Hepatic stellate cell (primary cell): ENCODE results near the gene COMP.
A peak's percentile ranks its signal among the peaks of the same experiment; 100 is the strongest.

ENCODE experiments used
- DNase-seq: peaks from one replicate; pipeline ENCODE4 v3.0.0; 2011; ENCODE audit warnings: low spot score

Gene COMP

DNA sequence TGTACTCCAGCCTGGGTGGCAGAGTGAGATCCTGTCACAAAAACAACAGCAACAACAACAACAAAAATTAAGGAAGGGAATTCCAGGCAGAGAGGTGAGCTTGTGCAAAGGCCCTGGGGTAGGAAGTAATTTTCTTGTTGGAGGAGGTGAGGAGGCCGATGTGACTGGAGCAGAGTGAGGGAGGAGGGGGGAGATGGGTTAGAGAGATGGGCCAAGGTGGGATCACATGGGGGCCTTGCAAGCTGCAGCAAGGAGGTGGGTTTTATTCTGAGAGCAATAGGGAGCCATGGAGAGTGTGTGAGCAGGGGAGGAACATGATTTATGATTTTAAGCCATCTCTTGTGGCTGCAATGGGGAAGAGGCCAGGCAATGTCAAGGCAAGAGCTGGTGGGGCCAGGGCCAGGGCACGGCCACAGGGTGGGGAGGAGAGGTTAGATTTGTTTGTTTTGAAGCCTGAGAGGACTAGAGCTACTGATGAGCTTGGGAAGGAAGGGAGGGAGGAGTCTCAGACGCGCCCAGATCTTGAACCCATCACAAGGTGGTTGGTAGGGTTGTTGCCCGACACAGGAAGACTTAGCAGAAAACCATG, 12.5 kb upstream of the COMP start:
- DNase-seq = no peak

DNA sequence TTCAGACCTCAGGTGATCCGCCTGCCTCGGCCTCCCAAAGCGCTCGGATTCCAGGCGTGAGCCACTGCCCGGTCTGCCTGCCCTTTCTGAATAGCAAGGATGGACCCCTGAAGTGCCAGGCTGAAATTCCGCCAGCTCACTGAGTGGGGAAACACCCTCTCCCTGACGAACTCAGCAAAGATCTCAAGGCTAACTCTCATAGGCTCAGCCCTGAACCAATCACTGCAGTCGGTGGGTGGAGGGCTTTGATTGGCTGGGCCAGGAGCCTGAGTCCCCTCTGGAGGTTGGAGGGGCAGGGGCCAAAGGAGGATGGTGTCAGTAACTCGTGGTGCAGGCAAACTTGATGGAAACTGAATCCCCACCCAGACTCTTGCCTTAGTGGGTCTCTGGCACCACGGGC, 11.2 kb upstream of the COMP start:
- DNase-seq = peak; percentile 3

DNA sequence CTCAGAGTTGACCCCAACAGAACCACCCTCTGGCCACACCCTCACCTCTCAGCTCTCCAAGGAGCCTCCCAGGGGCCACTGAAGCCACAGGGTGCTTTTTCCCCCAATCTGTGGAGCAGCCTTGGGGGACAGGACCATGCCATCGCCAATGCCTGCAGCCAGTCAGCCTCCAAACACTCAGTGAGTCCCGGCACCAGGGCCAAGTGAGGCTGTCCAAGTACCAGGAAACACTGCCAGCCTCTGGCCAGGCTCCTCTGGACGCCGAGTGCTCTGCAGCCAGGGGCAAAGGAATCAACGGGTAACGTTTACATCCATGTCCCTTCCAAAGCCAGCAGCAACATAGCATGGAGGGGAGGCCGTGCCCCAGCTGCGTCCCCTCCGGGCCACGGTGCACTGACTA, 9.5 kb upstream of the COMP start:
- no peak for DNase-seq

DNA sequence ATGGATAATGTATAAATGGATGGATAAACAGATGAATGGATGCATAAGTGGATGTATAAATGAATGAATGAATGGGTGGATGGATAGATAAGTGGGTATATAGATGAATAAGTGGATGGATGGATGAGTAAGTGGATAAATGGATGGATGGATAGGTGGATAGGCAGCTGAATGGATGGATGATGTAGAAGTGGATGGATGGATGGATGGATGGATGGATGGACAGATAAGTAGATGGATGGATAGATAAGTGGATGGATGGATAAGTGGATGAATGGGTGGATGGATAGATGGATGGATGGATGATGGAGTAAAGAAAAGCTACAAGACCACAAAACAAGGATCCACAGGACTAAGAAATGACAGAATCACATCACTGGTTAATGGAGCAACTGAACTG, 9.0 kb upstream of the COMP start:
- DNase-seq = no peak

DNA sequence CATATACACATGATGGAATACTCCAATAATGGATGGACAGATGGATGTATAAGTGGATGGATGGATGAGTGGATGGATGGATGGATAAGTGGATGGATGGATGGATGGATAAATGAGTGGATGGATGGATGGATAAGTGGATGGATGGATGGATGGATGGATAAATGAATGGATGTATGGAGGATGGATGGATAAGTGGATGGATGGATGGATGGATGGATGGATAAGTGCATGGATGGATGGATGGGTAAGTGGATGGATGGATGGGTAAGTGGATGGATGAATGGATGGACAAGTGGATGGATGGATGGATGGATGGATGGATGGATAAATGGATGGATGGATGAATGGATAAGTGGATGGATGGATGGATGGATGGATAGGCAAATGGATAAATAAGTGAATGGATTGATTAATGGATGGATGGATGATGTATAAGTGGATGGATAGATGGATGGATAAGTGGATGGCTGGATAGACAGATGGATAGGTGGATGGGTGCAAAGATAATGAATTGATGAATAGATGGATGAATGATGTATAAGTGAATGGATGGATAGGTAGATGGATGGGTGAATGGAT, 8.4 kb upstream of the COMP start:
- no peak for DNase-seq

DNA sequence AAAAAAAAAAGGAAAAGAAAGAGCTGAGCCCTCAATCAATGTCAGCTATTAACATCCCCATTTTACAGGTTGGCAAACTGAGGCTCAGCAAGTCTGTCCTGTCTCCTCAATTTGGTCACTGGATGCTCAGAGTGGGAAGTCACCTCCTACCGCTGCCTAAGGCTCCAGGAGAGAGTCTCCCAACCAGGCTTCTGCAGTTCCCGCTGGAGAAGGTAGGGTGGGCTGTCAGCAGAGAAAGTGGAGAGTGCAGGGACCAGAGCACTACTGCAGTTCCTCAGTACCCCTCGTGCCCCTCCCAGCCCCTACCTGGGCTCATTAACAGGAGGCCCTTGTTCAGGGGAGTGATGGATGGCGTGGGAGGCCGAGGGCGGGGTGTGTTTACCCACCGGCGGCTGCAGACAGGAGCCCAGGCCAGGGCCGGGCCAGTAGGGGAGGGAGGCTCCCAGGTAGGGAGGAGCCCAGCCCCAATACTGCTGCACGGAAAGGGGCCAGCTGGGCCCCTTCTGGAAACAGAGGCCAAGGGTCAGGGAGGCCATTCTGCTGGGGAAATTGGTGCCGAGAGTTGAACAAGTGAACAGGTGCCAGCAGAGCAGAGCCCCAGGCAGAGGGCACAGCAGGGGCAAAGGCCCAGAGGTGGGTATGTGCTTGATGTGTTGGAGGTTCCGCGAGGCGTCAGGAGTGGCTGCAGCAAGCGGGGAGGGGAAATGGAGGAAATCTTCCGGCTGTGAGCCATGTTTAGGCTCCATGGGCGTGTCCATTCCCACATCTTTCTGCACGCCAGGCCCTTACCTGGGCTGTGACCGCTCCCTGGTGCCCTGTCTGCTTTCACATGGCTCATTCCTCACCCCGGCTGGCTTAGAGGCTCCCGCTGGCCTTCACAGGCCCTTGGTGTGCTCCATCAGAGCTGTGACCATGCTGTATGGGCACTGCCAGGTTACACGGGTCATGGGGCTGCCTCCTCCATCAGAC, 7.6 kb upstream of the COMP start:
- no peak for DNase-seq

DNA sequence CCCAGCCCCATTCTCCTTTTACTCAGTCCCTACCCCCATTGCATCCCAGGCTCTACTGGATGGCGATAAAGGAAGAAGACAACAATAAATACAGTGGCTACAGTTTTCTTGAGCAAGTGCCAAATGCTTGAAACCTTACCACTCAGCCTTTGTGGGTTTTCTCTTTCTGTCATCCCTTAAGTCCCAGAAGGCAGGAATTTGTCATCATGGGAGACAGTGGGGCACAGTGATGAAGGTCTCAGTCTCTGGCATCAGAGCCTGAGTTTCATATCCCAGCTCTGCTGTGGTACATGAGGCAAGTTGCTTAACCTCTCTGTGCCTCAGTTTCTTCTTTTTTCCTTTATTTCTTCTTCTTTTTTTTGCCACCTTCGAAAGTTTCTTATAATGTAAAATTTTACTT, 5.1 kb upstream of the COMP start:
- no peak for DNase-seq

DNA sequence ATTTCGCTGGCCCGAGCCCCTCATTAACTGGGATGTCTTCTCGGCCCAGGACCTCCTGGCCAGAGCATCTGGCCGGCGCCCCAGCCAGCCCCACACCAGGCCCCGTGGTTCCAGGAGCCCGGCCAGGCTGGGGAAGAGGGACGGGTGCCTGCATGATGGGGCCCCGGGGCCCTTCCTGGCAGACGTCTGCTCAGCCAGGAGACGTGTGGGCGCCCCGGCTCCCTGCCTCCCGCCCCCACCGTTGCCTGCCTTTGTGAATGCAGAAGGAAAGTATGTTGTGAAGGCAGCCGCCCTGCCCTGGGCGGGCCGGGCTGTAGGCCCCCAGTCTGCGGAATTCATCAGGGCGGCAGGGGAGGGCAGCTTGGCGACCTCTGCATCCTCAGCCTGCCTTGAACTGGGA, 4.4 kb upstream of the COMP start:
- no peak for DNase-seq

DNA sequence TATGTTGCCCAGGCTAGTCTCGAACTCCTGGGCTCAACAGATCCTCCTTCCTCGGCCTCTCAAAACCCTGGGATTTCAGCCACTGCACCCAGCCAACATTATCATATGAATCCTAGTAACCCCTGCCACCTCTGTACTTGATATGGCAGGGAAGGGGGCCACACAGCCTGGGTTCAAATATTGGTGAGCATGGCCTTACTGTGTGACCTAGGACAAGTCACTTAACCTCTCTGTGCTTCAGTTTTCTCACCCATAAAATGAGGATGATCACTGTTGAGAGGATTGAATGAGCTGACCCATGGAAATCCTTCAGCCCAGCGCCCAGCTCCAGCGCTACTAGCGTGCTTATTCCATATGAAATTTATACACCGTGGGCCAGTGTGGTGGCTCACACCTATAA, 3.6 kb upstream of the COMP start:
- DNase-seq = no peak

DNA sequence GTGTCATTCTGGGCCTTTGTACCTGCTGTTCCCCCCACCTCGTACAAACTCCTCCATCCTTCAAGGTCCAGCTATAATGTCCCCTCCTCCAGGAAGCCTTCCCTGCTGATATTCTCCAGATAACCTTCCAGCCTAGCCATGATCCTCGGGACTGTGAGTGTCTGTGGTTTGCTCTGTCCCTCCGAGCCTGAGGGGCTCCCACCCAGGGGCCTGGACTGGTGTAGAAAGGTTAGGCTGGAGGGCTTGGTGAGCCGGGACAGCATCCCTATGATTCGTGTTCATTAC, 2.9 kb upstream of the COMP start:
- no peak for DNase-seq

DNA sequence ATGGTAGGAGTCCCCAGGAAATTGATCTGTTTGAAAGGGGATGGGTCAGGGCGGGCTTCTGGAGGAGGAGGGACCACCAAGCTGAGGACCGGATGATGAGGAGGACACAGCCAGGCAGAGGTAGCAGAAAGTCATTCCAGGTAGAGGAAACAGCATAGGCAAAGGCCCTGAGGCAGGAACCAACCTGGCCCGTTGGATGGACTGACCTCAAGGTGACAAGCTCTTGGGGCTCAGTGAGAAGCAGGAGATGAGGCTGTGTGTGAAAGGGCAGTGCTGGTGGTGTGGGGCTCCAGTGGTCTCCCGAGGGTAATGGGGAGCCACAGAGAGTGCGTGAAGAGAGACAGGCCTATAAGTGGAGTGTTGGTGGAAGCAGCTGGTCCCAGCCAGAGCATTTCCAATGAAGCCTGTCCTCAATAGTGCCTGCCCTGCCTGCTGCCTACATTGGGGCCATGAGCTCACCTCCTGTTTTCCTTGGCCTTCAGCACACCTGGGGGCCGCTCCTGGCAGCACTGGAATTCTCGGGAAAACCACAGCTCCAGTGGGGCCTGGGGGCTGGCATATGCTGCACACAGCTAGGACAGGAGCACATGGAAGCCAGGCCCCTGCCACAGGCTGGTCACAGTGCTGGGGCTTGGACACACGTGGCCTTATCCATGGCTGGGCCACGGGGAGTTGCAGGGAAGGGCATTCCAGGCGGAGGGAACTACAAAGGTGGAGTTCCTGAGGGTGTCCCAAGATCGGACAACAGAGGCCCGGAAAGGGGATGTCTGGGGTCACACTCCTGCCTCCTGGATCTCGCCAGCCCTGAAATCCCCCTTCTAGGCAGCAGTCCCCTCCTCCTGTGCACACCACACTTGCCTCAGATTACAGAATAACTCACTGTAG, 2.3 kb upstream of the COMP start:
- no peak for DNase-seq

DNA sequence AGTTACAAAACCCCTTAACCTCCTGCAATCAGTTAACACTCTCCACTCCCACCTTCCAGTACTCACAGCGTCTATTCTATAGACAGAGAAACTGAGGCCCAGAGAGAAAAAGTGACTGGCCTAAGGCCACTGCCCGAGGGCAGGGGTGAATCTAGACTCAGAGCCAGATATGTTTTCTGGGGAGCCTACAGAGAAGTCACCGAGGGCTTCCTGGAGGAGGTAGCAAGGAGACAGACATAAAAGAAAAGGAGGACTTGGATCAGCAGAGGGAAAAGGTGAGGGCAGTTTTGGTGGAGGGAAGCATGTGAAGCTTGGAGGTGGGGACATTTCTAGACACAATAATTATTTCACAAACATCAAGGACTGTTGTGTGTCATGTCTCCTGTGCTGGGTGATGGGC, 1.6 kb upstream of the COMP start:
- DNase-seq = no peak

DNA sequence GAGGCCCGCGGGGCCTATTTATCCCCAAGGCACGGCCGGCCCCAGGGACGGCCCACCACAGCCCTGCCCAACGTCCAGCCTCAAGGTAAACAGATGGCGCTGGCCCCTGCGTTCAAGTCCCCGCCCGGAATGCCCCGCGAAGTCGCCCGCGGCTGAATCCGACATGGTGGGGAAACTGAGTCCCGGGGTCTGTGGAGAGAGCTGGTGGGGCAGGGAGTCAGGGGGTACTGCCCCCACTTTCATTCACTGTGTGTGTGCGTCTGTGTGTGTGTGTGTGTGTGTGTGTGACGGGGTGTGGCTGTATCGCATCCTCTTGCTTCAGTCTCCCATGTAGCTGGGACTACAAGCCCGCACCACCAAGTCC, 192 bp upstream of the COMP start:
- no peak for DNase-seq

DNA sequence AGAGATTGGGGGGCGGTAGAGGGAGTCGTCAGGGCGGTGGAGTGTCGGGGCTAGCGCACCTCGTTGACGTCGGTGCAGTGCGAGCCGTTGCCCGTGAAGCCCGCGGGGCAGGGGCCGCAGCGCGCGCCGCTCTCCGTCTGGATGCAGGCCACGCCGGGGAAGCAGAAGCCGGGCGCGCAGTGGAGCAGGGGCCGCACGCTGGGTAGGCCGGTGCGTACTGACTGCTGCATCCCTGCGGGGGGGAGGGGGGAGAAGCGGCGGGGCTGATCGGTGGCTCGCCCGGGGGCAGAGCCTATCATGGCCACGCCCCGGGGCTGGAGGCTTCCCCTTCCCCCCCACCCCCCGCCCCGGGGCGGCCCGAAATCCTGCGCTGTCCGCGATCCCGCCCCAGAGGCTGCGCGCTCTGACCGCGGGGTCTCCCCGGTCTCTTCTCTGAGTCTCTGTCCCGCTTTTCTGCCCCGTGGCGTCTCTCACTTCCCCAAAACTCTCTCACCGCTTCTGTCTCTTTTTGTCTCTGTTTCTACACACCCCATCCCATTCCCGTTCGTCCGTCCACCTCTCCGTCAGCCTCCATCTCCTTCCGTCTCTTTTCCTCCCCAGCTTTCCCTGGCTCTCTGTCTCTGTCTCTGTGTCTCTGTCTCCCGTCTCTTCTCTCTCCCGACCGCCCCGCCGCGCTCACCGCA, 1.1 kb downstream of the COMP start:
- no peak for DNase-seq

DNA sequence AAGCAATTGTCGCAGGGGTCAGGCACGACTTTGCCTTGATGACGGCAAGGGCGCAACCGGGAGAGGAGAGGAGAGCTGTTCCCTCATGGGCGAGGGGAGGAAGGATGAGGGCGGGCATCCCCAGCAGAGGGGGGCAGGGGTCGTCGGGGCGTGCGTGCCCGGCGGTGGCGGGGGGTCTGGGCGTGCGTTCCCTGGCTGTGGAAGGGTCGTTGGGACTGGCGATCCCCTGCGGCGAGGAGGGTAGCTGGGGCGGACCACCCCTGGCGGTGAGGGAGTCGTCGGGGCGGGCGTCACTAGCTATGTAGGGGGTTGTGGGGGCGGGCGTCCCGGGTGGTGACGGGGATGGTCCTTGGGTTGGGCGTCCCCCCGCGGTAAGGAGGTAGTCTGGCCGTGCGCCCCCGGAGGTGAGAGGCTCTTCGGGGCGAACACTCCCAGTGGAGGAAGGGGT, 1.7 kb downstream of the COMP start:
- no peak for DNase-seq

DNA sequence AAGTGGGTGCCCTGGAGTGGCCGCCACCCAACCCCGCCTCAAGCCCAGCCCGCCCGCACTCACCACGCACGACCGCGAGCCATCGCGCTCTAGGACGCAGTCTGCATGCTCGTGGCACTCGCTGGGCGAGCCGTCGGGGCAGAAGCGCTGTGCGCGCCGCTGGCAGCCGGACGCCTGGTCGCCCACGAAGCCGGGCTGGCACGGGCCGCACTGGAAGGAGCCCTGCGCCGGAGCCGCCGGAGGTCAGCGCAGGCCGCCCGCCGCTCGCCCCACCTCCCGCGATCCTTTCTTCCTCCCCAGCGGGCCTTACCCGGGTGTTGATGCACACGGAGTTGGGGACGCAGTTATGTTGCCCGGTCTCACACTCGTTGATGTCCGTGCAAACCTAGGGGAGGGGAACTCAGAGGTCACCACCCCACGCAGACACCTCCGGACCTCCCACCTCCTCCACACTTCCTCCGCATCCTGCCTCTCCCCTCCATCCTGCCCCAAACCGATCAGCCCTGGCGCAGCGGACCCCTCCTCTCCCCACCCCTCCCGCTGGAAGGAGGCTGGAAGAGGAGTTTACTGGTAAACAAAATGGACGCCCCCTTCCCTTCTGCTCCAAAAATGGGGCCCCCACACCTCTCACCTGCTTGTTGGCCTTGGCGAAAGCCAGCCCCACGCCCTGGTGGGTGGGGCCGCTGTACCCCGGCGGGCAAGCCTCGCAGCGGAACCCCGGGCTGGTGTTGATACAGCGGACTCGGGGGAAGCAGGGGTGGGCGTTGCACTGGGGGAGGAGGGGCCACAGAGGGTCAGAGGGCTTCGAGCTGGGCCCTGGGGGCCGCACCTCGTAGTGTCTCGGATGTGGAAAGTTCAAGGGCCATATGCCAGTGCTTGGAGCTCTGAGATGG, 2.3 kb downstream of the COMP start:
- DNase-seq = no peak

DNA sequence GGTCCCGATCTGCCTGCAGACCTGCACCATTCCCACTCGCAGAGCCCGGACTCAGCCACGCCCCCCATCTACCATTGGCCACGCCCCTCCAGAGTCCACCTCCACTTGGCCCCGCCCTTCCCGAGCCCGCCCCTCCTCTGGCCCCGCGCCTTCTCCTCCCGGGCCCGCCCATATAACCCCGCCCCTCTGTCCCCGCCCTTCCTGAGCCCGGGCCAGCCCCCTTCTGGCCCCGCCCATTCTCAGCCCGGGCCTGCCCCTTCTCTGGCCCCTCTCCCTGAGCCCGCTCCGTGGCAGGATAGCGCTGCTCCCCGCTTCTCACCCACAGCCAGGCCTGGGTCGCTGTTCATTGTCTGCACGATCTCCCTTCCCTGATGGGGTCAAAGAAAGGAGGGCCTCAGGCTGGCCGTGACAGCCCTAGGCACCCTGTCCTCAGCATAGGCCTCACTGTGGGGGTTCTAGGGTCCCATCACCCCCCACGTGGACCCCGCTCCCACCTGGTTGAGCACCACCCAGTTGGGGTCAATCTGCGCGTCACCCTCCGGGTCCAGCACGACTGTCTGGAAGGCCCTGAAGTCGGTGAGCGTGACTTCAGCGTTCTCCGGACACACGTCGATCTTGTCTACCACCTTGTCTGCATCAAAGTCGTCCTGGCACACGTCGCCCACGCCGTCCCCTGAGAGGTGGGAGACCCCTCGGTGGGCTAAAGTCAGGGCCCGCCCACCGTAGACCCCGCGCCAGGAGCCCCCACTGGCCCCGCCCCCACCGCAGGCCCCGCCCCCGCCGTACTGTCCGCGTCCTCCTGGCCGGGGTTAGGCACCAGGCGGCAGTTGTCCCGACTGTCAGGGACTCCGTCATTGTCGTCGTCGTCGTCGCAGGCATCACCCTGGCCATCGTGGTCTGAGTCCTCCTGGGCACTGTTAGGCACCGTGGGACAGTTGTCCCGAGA, 5.7 kb downstream of the COMP start:
- peak; percentile 83 for DNase-seq

DNA sequence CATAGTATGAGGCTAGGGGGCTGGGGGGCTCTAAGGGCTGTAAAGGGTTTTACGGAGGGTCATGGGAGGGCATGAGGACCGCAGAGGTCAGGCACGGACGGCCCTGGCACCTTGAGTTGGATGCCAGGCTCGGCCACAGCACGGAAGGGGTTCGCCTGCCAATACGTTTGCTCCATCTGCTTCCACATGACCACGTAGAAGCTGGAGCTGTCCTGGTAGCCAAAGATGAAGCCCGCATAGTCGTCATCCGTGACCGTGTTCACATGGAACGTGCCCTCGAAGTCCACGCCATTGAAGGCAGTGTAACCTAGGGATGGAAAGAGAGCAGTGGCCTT, 6.4 kb downstream of the COMP start:
- DNase-seq = no peak

DNA sequence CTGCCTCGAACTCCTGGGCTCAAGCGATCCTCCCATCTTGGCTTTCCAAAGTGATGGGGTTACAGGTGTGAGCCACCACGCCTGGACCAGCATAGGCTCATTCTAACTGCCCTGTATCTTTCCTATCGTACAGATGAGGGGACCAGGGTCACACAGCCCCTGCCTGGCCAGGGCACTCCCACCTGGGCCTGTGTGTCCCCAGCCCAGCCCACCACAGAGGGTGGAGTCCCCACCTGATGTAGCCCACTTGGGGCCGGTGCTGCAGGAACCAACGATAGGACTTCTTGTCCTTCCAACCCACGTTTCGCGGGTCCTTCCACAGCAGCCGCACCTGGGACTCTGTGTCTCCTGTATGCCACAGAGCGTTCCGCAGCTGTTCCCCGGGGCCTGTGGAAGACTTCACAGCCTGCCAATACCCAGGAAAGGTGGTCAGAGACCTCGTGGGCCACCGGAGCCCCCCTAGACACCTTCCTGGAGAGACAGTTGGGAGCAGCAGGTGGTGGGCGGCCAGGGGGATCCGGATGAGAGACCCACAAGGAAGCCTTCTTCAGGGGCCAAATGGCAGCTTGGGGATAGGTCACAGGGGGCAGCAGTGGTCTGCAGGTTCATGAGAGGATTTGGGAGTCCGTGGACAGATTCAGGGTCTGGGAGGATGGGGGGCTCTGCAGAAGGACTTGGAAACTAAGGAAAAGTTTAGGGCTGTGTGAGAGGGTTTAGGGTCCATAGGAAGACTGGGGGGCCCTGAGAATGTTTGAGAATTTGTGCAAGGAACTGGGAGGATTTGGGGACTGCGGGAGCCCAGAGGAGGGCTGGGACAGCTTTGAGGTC, 6.9 kb downstream of the COMP start:
- DNase-seq = no peak
